Neural cell (in vitro differentiated cells): ENCODE data around the gene TNIP1.

Experiments
- EP300 ChIP-seq: fragments of 450-650 bp; conservative IDR thresholded peaks from 2 replicates; pipeline ENCODE4 v1.6.1; 2014; ENCODE audit warnings: antibody characterized with exemption, mild to moderate bottlenecking, moderate library complexity; ENCODE audit not compliant: poor library complexity, severe bottlenecking
- EZH2 ChIP-seq: fragments of 200-600, 300-800 bp; shearing (Covaris generic), sonication (generic); IDR thresholded peaks from 2 replicates; pipeline ENCODE4 v1.6.1; 2014; ENCODE audit warnings: antibody characterized with exemption, low read length, borderline replicate concordance, mild to moderate bottlenecking; ENCODE audit not compliant: insufficient read depth, poor library complexity, severe bottlenecking
- POLR2AphosphoS5 ChIP-seq: IDR thresholded peaks from 2 replicates; pipeline ENCODE4 v1.6.1; 2012
- RAD21 ChIP-seq: fragments of 450-650 bp; conservative IDR thresholded peaks from 2 replicates; pipeline ENCODE4 v1.6.1; 2014; ENCODE audit warnings: antibody characterized with exemption, mild to moderate bottlenecking, moderate library complexity
- TF ChIP-seq, protein P1 (sequence below): fragments of 450-650 bp; IDR thresholded peaks from 2 replicates; pipeline ENCODE4 v1.5.1; 2014; ENCODE audit warnings: antibody characterized with exemption, mild to moderate bottlenecking, moderate library complexity; ENCODE audit not compliant: poor library complexity, severe bottlenecking
- TF ChIP-seq, protein P2 (sequence below): IDR thresholded peaks from 2 replicates; pipeline ENCODE4 v1.6.1; 2012; ENCODE audit warnings: borderline replicate concordance

DNA sequence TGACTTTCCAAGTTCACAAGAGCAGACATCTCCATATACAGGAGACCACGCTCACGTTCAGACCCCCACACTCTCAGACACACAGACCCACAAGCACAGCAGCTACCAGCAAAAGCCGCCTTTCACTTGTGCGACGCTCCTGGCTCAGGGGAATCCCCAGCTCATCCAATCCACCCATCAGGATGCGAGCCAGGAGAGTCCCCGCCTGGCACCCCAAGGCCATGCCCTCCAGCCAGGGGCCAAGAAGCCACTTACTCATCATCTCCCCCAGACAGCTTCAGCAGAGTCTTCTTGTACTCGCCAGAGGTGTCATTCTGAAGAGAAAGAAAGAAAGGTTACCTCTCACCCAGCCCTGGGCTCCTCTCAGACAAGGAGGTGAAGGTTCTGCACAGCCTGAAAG lies 47.1 kb upstream of the TNIP1 start:
- TF ChIP-seq, protein P1, sequence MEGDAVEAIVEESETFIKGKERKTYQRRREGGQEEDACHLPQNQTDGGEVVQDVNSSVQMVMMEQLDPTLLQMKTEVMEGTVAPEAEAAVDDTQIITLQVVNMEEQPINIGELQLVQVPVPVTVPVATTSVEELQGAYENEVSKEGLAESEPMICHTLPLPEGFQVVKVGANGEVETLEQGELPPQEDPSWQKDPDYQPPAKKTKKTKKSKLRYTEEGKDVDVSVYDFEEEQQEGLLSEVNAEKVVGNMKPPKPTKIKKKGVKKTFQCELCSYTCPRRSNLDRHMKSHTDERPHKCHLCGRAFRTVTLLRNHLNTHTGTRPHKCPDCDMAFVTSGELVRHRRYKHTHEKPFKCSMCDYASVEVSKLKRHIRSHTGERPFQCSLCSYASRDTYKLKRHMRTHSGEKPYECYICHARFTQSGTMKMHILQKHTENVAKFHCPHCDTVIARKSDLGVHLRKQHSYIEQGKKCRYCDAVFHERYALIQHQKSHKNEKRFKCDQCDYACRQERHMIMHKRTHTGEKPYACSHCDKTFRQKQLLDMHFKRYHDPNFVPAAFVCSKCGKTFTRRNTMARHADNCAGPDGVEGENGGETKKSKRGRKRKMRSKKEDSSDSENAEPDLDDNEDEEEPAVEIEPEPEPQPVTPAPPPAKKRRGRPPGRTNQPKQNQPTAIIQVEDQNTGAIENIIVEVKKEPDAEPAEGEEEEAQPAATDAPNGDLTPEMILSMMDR = no peak
- TF ChIP-seq RAD21 (no peak), POLR2AphosphoS5 (no peak), EP300 (no peak), EZH2 (no peak)
- TF ChIP-seq, protein P2, sequence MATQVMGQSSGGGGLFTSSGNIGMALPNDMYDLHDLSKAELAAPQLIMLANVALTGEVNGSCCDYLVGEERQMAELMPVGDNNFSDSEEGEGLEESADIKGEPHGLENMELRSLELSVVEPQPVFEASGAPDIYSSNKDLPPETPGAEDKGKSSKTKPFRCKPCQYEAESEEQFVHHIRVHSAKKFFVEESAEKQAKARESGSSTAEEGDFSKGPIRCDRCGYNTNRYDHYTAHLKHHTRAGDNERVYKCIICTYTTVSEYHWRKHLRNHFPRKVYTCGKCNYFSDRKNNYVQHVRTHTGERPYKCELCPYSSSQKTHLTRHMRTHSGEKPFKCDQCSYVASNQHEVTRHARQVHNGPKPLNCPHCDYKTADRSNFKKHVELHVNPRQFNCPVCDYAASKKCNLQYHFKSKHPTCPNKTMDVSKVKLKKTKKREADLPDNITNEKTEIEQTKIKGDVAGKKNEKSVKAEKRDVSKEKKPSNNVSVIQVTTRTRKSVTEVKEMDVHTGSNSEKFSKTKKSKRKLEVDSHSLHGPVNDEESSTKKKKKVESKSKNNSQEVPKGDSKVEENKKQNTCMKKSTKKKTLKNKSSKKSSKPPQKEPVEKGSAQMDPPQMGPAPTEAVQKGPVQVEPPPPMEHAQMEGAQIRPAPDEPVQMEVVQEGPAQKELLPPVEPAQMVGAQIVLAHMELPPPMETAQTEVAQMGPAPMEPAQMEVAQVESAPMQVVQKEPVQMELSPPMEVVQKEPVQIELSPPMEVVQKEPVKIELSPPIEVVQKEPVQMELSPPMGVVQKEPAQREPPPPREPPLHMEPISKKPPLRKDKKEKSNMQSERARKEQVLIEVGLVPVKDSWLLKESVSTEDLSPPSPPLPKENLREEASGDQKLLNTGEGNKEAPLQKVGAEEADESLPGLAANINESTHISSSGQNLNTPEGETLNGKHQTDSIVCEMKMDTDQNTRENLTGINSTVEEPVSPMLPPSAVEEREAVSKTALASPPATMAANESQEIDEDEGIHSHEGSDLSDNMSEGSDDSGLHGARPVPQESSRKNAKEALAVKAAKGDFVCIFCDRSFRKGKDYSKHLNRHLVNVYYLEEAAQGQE = no peak
